HG03066 (cell line): Measurements from ENCODE around the gene KRTAP5-2.

ENCODE experiments used
- ATAC-seq: cut with Tn5 transposase; IDR thresholded peaks from one replicate; pipeline ENCODE4 v1.9.1; 2021; ENCODE audit warnings: low read depth; ENCODE audit not compliant: unreplicated experiment

KRTAP5-2 gene

GRCh38 chr11:1557904-1558774 lies 40.0 kb downstream of the KRTAP5-2 start:
- ATAC-seq: no peak

- ATAC-seq: no peak
Measured at GRCh38 chr11:1557051-1557884, 40.8 kb downstream of the KRTAP5-2 start.

GRCh38 chr11:1556278-1556902 lies 41.7 kb downstream of the KRTAP5-2 start:
- no peak for ATAC-seq

- ATAC-seq: no peak
Measured at GRCh38 chr11:1555713-1556153, 42.4 kb downstream of the KRTAP5-2 start.

GRCh38 chr11:1554981-1555712 lies 42.9 kb downstream of the KRTAP5-2 start:
- ATAC-seq: no peak

GRCh38 chr11:1553808-1554594 lies 44.1 kb downstream of the KRTAP5-2 start:
- ATAC-seq: no peak

- no peak for ATAC-seq
Measured at GRCh38 chr11:1549338-1550330, 48.5 kb downstream of the KRTAP5-2 start.

GRCh38 chr11:1548221-1549070 lies 49.6 kb downstream of the KRTAP5-2 start:
- no peak for ATAC-seq

- no peak for ATAC-seq
Measured at GRCh38 chr11:1547467-1548098, 50.5 kb downstream of the KRTAP5-2 start.
